Right atrium auricular region (tissue), 2 donors: ENCODE data around the gene FCHSD2. TPM values are rescaled to one million over a fixed set of nuclear protein-coding genes. Genes with fewer than 3 reads are reported as not detected.

Experiments
- DNase-seq: peaks from one replicate; pipeline ENCODE4 v3.0.0-alpha.2; 2019; ENCODE audit warnings: low spot score
- H3K27ac ChIP-seq, 2 donors: fragments of 200-600 bp; sonication (generic); 1 replicate in 1 of 2; 2 replicates in 1 of 2; pipeline ENCODE4 v1.5.1; 2016 to 2019
- H3K27me3 ChIP-seq, 2 donors: fragments of 200-600 bp; sonication (generic); one replicate each; pipeline versions ENCODE4 v1.5.1 to v1.6.0; 2017 to 2019
- H3K36me3 ChIP-seq: fragments of 200-600 bp; sonication (generic); one replicate; pipeline ENCODE4 v1.5.1; 2016
- H3K4me1 ChIP-seq, 2 donors: fragments of 200-600 bp; sonication (generic); one replicate each; pipeline versions ENCODE4 v1.5.1 to v1.6.0; 2017 to 2019
- H3K4me3 ChIP-seq, 2 donors: fragments of 200-600 bp; sonication (generic); 1 replicate in 1 of 2; 2 replicates in 1 of 2; pipeline ENCODE4 v1.5.1; 2017 to 2019; ENCODE audit warnings: mild to moderate bottlenecking in 1 of 2, moderate library complexity in 1 of 2
- H3K9me3 ChIP-seq, 2 donors: fragments of 200-600 bp; sonication (generic); one replicate each; pipeline ENCODE4 v1.5.1; 2019
- CTCF ChIP-seq, 2 donors: fragments of 200-600 bp; sonication (generic); IDR thresholded peaks; one replicate each; pipeline ENCODE4 v1.5.1; 2019; ENCODE audit warnings: antibody characterized with exemption in 2 of 2
- total RNA-seq, 2 donors: library from RNA; depleted of rRNA; stranded (reverse); fragments of >200 nt; gene quantifications; one replicate each; pipeline ENCODE4 v1.1.0, GENCODE V29; 2016

Gene FCHSD2
- total RNA-seq, 2 donors from 2014 or later, result 23.9 to 24.0 TPM

- TF ChIP-seq CTCF (IDR thresholded peaks at IDR 0.05), result no peak
Observed at GRCh38 chr11:73055655-73056354, 86.3 kb downstream of the FCHSD2 start.

GRCh38 chr11:73055002-73055401, 87.1 kb downstream of the FCHSD2 start:
- Histone ChIP-seq H3K9me3 (no peaks in the 10 kb centered on the region), H3K36me3 (no peaks in the 10 kb centered on the region), H3K4me3 (no peak overlapping the region), H3K27me3 (no peaks in the 10 kb centered on the region), H3K4me1 (peaks cover 0 to 11% of the 10 kb centered on the region in 2 donors), H3K27ac (no peak overlapping the region)
- TF ChIP-seq CTCF (IDR thresholded peaks at IDR 0.05), result no peak
- DNase-seq, result no peak

More at GRCh38 chr11:73055655-73056354, 86.3 kb downstream of the FCHSD2 start:
- no peak overlapping the region for H3K4me3 ChIP-seq
- no peak overlapping the region for H3K27ac ChIP-seq
- no peaks in the 10 kb centered on the region for H3K27me3 ChIP-seq
- H3K36me3 ChIP-seq, result no peaks in the 10 kb centered on the region
- peaks cover 0 to 11% of the 10 kb centered on the region in 2 donors for H3K4me1 ChIP-seq
- no peaks in the 10 kb centered on the region for H3K9me3 ChIP-seq
- DNase-seq, result no peak

GRCh38 chr11:73053964-73054363, 88.2 kb downstream of the FCHSD2 start:
- Histone ChIP-seq H3K27me3 (no peaks in the 10 kb centered on the region), H3K4me1 (peaks cover 0 to 11% of the 10 kb centered on the region in 2 donors), H3K4me3 (no peak overlapping the region), H3K9me3 (no peaks in the 10 kb centered on the region), H3K27ac (no peak overlapping the region), H3K36me3 (no peaks in the 10 kb centered on the region)
- no peak for TF ChIP-seq CTCF (IDR thresholded peaks at IDR 0.05)
- no peak for DNase-seq

- no peak for TF ChIP-seq CTCF (IDR thresholded peaks at IDR 0.05)
- Histone ChIP-seq H3K27me3 (no peaks in the 10 kb centered on the region), H3K9me3 (no peaks in the 10 kb centered on the region), H3K36me3 (no peaks in the 10 kb centered on the region), H3K4me3 (no peak overlapping the region), H3K27ac (no peak overlapping the region), H3K4me1 (peaks cover 0 to 16% of the 10 kb centered on the region in 2 donors)
- no peak for DNase-seq
Observed at GRCh38 chr11:73048446-73048845, 93.7 kb downstream of the FCHSD2 start.

GRCh38 chr11:73047773-73048371, 94.2 kb downstream of the FCHSD2 start:
- no peak for TF ChIP-seq CTCF (IDR thresholded peaks at IDR 0.05)
- Histone ChIP-seq H3K4me3 (no peak overlapping the region), H3K36me3 (no peaks in the 10 kb centered on the region), H3K27ac (peak overlapping the region in 1 of 2 donors; percentile 22), H3K9me3 (no peaks in the 10 kb centered on the region), H3K4me1 (peaks cover 0 to 16% of the 10 kb centered on the region in 2 donors), H3K27me3 (no peaks in the 10 kb centered on the region)
- no peak for DNase-seq
